Stimulated activated CD4-positive, alpha-beta T cell treated with anti-CD3 and anti-CD28 coated beads, Interleukin-4, amount 100 ng/mL, for 1 hour (primary cell): ENCODE data around the gene CARNS1.

Experiments used
- DNase-seq: peaks from one replicate; pipeline ENCODE4 v3.0.0-alpha.2; 2020

Gene CARNS1

GRCh38 chr11:67376063-67376820 is 39.2 kb upstream of the CARNS1 start:
- DNase-seq, result no peak

GRCh38 chr11:67376873-67377808 is 38.3 kb upstream of the CARNS1 start:
- no peak for DNase-seq

- no peak for DNase-seq
Measured at GRCh38 chr11:67378544-67378943, 36.9 kb upstream of the CARNS1 start.

- DNase-seq, result no peak
Measured at GRCh38 chr11:67379061-67380058, 36.1 kb upstream of the CARNS1 start.

- DNase-seq, result no peak
Measured at GRCh38 chr11:67381244-67381972, 34.1 kb upstream of the CARNS1 start.

- peak; percentile 81 for DNase-seq
Measured at GRCh38 chr11:67382276-67383136, 33.0 kb upstream of the CARNS1 start.

- DNase-seq, result no peak
Measured at GRCh38 chr11:67384851-67385366, 30.6 kb upstream of the CARNS1 start.

- DNase-seq, result no peak
Measured at GRCh38 chr11:67387069-67387468, 28.4 kb upstream of the CARNS1 start.

- DNase-seq, result no peak
Measured at GRCh38 chr11:67387518-67387917, 28.0 kb upstream of the CARNS1 start.

GRCh38 chr11:67389477-67389876 is 26.0 kb upstream of the CARNS1 start:
- peak; percentile 58 for DNase-seq

- no peak for DNase-seq
Measured at GRCh38 chr11:67390947-67391303, 24.6 kb upstream of the CARNS1 start.

- peak; percentile 92 for DNase-seq
Measured at GRCh38 chr11:67391304-67392182, 23.9 kb upstream of the CARNS1 start, which contains the start of gene RAD9A. TSS of gene RAD9A (plus strand) at chr11:67391986. CDS start at chr11:67392045, 59 bp downstream.

GRCh38 chr11:67392183-67392715 is 23.2 kb upstream of the CARNS1 start:
- no peak for DNase-seq

GRCh38 chr11:67393437-67393836 is 22.0 kb upstream of the CARNS1 start:
- no peak for DNase-seq

- DNase-seq, result no peak
Measured at GRCh38 chr11:67393990-67394389, 21.5 kb upstream of the CARNS1 start.

- no peak for DNase-seq
Measured at GRCh38 chr11:67395555-67396258, 19.8 kb upstream of the CARNS1 start.

- no peak for DNase-seq
Measured at GRCh38 chr11:67396259-67396581, 19.3 kb upstream of the CARNS1 start.

- no peak for DNase-seq
Measured at GRCh38 chr11:67396587-67397389, 18.7 kb upstream of the CARNS1 start.
